GM12873 (cell line): ENCODE data around the gene RILPL1.

Experiments used
- CTCF ChIP-seq: IDR thresholded peaks from 2 replicates; pipeline ENCODE4 v1.5.1; 2012; ENCODE audit warnings: low read depth, mild to moderate bottlenecking, moderate library complexity, low read length, control low read depth; ENCODE audit not compliant: insufficient read depth; ENCODE audit errors: missing control alignments

The RILPL1 gene

GRCh38 chr12:123522164-123522563, 11.4 kb downstream of the RILPL1 start:
- TF ChIP-seq CTCF: no peak

- no peak for TF ChIP-seq CTCF
Measured at GRCh38 chr12:123520567-123521474, 12.7 kb downstream of the RILPL1 start.

GRCh38 chr12:123519141-123520001, 14.1 kb downstream of the RILPL1 start:
- TF ChIP-seq CTCF: no peak

GRCh38 chr12:123516216-123516780, 17.2 kb downstream of the RILPL1 start:
- no peak for TF ChIP-seq CTCF

GRCh38 chr12:123513805-123514204, 19.7 kb downstream of the RILPL1 start:
- TF ChIP-seq CTCF: no peak

GRCh38 chr12:123512838-123513665, 20.5 kb downstream of the RILPL1 start:
- no peak for TF ChIP-seq CTCF
